ENCODE results near the gene SORBS1. TPM values are rescaled to one million over a fixed set of nuclear protein-coding genes. Genes with fewer than 3 reads are reported as not detected.
A peak's percentile ranks its signal among the peaks of the same experiment; 100 is the strongest.

The SORBS1 gene
- total and polyA plus RNA-seq, 4 donors, result 13.1 to 68.9 (median 44.0) TPM

DNA sequence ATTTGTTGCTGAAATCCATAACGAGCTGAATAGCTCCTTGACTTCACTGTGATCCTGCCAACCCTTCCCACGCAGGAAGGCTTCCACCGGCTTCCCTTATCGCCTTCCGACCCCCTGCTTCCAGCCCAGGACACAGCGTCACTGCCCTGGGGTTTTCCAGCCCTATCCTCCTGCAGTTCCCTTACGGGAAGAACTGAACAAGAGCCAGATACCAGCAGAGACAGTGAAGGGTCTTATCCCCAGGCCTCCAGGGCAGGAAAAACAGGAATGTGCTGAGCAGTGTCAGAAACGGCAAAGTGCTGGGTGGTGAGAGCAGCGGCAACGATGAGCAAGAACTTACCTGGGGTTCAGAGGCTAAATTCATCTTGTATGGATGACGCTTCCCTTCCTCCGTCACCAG lies 292.7 kb downstream of the SORBS1 start:
- WGBS, 2 donors, result 57 to 64% methylated on average over 12 of the region's 12 CpGs
- TF ChIP-seq CTCF (IDR thresholded peaks at IDR 0.05; ENCODE audit: control extremely low read depth, extremely low read depth), result no peak
- Histone ChIP-seq H3K9ac (ENCODE audit: insufficient read depth in 1 of 2, low read length in 2 of 2) (no peak overlapping the region), H3K36me3 (ENCODE audit: control insufficient read depth in 4 of 4, insufficient read depth in 4 of 4, low read length in 4 of 4) (peaks cover 8 to 19% (median 10%) of the 10 kb centered on the region in 4 donors), H3K9me3 (ENCODE audit: control insufficient read depth in 4 of 4, insufficient read depth in 3 of 4, low read length in 3 of 4) (no peaks in the 10 kb centered on the region), H3K27ac (ENCODE audit: low read depth in 1 of 2, low read length in 1 of 2) (peak overlapping the region; percentile 62 to 94), H3K27me3 (ENCODE audit: control insufficient read depth in 3 of 3, insufficient read depth in 3 of 3, low read length in 2 of 3) (no peaks in the 10 kb centered on the region), H3K4me1 (ENCODE audit: control insufficient read depth in 5 of 5, insufficient read depth in 5 of 5, low read length in 5 of 5) (peaks cover 0 to 22% (median 10%) of the 10 kb centered on the region in 5 donors), H3K4me3 (no peak overlapping the region)
- ATAC-seq (ENCODE audit: insufficient read depth, low FRiP score), result peak; percentile 48
- peak in 1 of 3 donors; percentile 15 for DNase-seq

GRCh38 chr10:95267251-95267650 lies 293.9 kb downstream of the SORBS1 start:
- H3K9ac ChIP-seq (ENCODE audit: insufficient read depth in 1 of 2, low read length in 2 of 2), result no peak overlapping the region
- DNase-seq (no peak), ATAC-seq (ENCODE audit: insufficient read depth, low FRiP score) (no peak)
- peaks cover 0 to 20% (median 14%) of the 10 kb centered on the region in 5 donors for H3K4me1 ChIP-seq (ENCODE audit: control insufficient read depth in 5 of 5, insufficient read depth in 5 of 5, low read length in 5 of 5)
- no peak overlapping the region for H3K27ac ChIP-seq (ENCODE audit: low read depth in 1 of 2, low read length in 1 of 2)
- peaks cover 9 to 19% (median 13%) of the 10 kb centered on the region in 4 donors for H3K36me3 ChIP-seq (ENCODE audit: control insufficient read depth in 4 of 4, insufficient read depth in 4 of 4, low read length in 4 of 4)
- WGBS, 2 donors, result 94 to 95% methylated on average over 3 of the region's 3 CpGs
- no peak overlapping the region for H3K4me3 ChIP-seq
- H3K9me3 ChIP-seq (ENCODE audit: control insufficient read depth in 4 of 4, insufficient read depth in 3 of 4, low read length in 3 of 4), result no peaks in the 10 kb centered on the region
- no peak for TF ChIP-seq CTCF (IDR thresholded peaks at IDR 0.05; ENCODE audit: control extremely low read depth, extremely low read depth)
- no peaks in the 10 kb centered on the region for H3K27me3 ChIP-seq (ENCODE audit: control insufficient read depth in 3 of 3, insufficient read depth in 3 of 3, low read length in 2 of 3)

- WGBS, 2 donors, result 43 to 74% methylated on average over 1 of the region's 1 CpG
- Histone ChIP-seq H3K9ac (ENCODE audit: insufficient read depth in 1 of 2, low read length in 2 of 2) (no peak overlapping the region), H3K4me1 (ENCODE audit: control insufficient read depth in 5 of 5, insufficient read depth in 5 of 5, low read length in 5 of 5) (peaks cover 0 to 21% (median 14%) of the 10 kb centered on the region in 5 donors), H3K27me3 (ENCODE audit: control insufficient read depth in 3 of 3, insufficient read depth in 3 of 3, low read length in 2 of 3) (no peaks in the 10 kb centered on the region), H3K4me3 (no peak overlapping the region), H3K36me3 (ENCODE audit: control insufficient read depth in 4 of 4, insufficient read depth in 4 of 4, low read length in 4 of 4) (peaks cover 9 to 19% (median 16%) of the 10 kb centered on the region in 4 donors), H3K9me3 (ENCODE audit: control insufficient read depth in 4 of 4, insufficient read depth in 3 of 4, low read length in 3 of 4) (no peaks in the 10 kb centered on the region), H3K27ac (ENCODE audit: low read depth in 1 of 2, low read length in 1 of 2) (peak overlapping the region; percentile 77 to 85)
- ATAC-seq (ENCODE audit: insufficient read depth, low FRiP score), result peak; percentile 66
- TF ChIP-seq CTCF (IDR thresholded peaks at IDR 0.05; ENCODE audit: control extremely low read depth, extremely low read depth), result no peak
- DNase-seq, result peak in 2 of 3 donors; percentile 55 to 58
Measured at GRCh38 chr10:95266674-95267095, 294.5 kb downstream of the SORBS1 start.

GRCh38 chr10:95265572-95265971 lies 295.6 kb downstream of the SORBS1 start:
- Histone ChIP-seq H3K9me3 (ENCODE audit: control insufficient read depth in 4 of 4, insufficient read depth in 3 of 4, low read length in 3 of 4) (no peaks in the 10 kb centered on the region), H3K4me1 (ENCODE audit: control insufficient read depth in 5 of 5, insufficient read depth in 5 of 5, low read length in 5 of 5) (peaks cover 0 to 30% (median 21%) of the 10 kb centered on the region in 5 donors), H3K4me3 (no peak overlapping the region), H3K36me3 (ENCODE audit: control insufficient read depth in 4 of 4, insufficient read depth in 4 of 4, low read length in 4 of 4) (peaks cover 9 to 20% (median 17%) of the 10 kb centered on the region in 4 donors), H3K27me3 (ENCODE audit: control insufficient read depth in 3 of 3, insufficient read depth in 3 of 3, low read length in 2 of 3) (no peaks in the 10 kb centered on the region), H3K9ac (ENCODE audit: insufficient read depth in 1 of 2, low read length in 2 of 2) (no peak overlapping the region), H3K27ac (ENCODE audit: low read depth in 1 of 2, low read length in 1 of 2) (no peak overlapping the region)
- WGBS, 2 donors, result 91 to 94% methylated on average over 8 of the region's 8 CpGs
- no peak for DNase-seq
- TF ChIP-seq CTCF (IDR thresholded peaks at IDR 0.05; ENCODE audit: control extremely low read depth, extremely low read depth), result no peak
- ATAC-seq (ENCODE audit: insufficient read depth, low FRiP score), result no peak

All from lung (tissue), 12 donors.